NCI-H2196 (cell line): ENCODE data around the gene SLC7A7.
"Not testable (repeated sequence)": the region's sequence is repeated elsewhere in the genome, so short reads cannot be mapped to it uniquely, and the experiment has no call there.

ENCODE experiments used
- DNase-seq: peaks from one replicate; lab custom pipeline; 2025; ENCODE audit not compliant: unreplicated experiment; lab: John Stamatoyannopoulos, UW

SLC7A7 gene

GRCh38 chr14:22844221-22845102 lies 29.2 kb upstream of the SLC7A7 start:
- no peak for DNase-seq

- no peak for DNase-seq
These were observed 28.1 kb upstream of the SLC7A7 start for GRCh38 chr14:22843123-22843925.

DNA sequence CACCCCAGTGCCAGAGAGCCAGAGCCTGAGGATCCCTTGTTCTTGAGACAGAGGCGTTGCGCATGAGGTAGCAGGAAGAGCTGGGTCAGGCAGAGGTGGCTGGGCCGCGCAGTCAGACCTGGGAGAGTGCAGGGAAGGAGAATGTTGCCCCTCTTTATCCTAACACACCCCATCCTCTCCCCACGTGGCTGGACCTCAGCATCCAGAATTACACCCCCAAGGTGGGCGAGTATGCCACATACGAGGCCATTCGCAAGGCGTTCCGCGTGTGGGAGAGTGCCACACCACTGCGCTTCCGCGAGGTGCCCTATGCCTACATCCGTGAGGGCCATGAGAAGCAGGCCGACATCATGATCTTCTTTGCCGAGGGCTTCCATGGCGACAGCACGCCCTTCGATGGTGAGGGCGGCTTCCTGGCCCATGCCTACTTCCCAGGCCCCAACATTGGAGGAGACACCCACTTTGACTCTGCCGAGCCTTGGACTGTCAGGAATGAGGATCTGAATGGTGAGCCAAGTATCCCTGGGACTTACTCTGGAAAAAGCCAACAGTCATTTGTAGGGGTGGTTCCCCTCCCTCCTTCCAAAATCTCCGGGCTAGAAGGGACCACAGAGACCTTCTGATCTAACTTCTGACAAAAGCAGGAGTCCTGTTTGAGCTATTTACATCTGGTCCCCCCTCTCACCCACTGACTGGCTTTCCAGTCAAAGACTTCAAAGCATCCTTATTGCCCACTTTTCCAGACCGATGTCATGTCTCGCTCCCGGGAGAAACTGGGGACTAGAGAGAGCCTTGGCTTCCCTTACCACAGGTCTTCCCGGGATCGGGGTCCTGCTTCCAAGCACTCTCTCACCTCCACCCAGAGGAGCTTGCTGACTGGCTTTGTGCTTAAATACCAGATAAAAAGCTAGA lies 27.2 kb upstream of the SLC7A7 start:
- DNase-seq = no peak

- DNase-seq = no peak
These were observed 26.5 kb upstream of the SLC7A7 start for GRCh38 chr14:22841769-22842168.

GRCh38 chr14:22841311-22841710 lies 26.1 kb upstream of the SLC7A7 start:
- DNase-seq = no peak

DNA sequence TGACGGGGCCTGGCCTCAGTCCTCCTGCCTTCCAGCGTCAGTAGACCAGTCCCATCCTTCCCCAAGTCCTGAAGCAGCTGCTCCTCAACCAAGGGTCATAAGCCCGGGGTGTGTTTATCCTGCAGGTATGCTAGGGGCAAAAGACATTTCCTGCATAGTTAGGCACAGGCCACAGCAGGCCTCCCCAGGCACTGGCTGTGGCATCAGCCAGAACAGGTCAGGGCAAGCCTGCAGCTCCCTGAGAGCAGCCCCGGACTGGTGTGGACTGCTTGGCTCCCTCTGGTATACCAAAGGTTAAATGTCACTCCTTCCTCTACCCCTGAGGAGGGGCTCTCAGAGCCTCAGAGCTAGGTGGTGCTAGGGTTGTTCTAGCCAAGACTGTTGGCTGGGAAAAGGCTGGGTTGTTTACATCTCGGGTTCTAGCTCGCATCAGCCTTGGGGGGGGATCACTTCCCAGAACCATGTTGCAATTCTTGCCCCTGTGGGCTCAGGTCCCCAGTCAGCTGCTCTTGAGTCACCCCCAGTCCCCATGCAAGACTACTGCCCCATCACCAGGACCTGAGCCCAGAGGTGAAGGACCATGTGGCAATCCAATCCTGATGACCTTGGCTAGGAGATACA lies 24.0 kb upstream of the SLC7A7 start:
- DNase-seq = no peak

DNA sequence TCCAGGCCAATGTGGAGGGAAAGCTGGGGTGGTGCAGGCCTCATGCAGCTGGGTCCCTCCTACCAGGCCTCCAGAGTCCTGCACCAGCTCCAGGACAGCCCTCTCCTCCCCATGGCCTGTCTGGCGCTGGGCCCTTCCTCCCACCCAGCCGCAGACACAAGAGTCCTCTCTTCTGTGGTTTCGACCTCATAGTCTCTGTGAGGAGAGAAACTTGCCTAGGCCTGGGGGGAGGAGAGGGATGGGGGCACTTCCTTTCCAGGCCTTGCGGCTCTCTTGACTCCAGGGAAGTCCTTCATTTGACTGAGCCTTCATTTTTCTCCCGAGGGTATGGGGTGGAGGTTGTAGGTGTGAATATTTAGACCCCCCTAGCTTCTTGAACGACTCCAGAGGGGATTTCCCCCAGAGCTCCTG lies 23.4 kb upstream of the SLC7A7 start:
- no peak for DNase-seq

DNA sequence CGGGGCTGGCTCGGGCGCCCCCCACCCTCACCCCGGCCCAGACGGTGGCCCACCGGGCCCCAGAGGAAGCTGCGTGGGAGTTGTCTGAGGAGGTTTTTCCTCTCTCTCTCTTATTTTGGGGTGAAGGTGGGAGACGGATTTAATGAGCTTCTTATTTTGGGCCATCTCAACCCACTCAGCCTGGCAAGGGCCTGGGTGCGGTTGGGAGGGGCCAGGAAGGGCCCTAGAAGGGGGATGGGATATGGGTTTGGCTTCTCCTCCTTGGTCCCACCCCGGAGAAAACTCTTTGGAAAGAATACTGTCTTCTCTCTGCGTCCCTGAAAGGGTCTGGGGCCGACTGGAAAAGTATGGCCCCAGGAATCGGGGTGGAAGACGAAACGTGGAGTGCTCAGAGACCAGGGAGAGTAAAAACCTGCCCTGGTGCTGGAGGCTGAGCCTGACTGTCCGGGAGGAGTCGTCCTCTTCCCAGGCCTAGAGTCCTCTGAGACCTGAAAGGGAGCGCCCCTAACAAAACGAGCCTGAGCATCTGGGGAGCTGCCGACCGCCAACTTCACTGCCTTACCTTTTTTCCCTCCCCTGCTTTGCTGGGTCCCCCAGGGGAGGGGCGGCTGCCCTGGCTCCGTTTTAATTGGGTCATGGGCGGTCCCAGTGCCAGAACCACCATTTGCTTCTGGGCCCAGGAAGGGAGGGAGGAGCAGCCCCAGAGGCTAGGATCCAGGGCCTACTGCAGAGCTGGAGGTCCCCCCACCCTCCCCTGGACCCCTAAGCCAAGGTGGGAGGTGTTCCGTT lies 22.7 kb upstream of the SLC7A7 start:
- no peak for DNase-seq

DNA sequence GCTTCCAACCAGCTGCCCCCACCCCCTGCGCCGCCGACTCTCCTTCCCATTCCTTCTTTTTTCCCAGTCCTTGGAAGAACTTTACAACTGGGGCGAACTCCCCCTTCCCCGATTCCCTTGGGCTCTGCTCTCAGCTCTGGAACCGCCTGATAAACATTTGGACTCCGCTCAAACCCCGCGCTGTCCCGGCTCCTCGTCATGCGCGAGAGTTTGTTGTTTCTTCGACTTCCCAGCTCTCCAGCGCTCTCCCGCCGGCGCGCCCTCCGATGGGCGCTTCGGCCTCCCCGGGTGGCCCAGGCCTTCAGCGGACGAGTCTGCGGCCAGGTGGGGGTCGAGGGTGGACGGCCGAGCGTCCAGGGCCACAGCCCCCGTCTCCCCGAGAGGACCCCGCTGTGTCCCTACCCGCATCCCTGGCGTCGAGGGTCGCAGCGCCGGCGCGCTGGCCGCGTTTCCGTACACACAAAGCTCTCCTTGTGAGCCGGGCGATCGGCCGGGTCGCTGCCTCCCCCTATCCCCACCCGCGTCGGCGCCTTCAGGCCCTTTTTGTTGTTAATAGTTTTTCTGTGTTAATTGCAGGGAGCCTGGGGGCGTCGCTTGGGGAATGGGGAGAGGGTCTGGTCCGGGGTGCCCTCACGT lies 22.0 kb upstream of the SLC7A7 start:
- DNase-seq = no peak

DNA sequence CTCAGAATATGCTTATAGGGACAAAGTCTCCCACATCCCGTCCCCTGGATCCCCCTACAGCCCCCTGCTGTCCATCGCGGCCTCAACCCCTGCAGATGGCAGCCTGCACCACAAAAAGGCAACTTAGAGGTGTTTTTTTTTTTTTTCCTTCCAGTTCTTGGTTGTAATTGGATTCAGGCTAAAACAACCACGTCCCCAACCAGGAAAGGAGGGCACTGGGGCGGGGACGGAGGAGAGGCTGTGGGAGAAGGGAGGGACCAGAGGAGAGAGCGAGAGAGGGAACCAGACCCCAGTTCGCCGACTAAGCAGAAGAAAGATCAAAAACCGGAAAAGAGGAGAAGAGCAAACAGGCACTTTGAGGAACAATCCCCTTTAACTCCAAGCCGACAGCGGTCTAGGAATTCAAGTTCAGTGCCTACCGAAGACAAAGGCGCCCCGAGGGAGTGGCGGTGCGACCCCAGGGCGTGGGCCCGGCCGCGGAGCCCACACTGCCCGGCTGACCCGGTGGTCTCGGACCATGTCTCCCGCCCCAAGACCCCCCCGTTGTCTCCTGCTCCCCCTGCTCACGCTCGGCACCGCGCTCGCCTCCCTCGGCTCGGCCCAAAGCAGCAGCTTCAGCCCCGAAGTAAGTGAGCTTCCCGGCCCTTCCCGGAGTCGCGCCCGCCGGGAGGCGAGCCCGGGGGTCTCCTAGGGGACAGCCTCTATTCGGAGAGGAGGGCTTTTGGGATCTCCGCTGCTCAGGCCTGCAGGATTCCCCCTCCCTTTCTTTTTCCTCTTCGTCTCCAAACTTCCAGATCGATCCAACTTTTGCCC lies 21.3 kb upstream of the SLC7A7 start, which contains the start of gene MMP14:
MMP14 (plus strand) TSS at position 285 of the 813 bp plus-strand sequence; CDS start at position 518, 233 bp downstream.
- no peak for DNase-seq

DNA sequence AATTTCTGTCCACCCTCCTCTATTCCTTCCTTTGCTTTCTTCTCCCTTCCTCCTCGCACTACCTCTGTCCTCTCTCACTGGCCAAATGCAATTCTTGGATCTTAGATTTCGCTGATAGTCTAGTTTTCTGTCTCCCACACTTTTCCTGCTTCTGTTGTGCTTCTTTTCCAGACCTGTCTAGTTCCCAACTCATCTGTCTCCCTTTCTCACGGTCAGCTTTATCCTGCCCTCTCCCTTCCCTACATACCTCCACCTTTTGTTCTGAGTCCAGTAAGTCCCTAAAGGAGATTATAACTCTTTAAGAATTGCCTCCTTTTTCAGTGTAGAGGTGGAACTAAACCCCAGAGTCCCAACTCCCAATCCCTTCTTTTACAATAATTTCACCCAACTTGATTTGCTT lies 20.3 kb upstream of the SLC7A7 start:
- DNase-seq = no peak

DNA sequence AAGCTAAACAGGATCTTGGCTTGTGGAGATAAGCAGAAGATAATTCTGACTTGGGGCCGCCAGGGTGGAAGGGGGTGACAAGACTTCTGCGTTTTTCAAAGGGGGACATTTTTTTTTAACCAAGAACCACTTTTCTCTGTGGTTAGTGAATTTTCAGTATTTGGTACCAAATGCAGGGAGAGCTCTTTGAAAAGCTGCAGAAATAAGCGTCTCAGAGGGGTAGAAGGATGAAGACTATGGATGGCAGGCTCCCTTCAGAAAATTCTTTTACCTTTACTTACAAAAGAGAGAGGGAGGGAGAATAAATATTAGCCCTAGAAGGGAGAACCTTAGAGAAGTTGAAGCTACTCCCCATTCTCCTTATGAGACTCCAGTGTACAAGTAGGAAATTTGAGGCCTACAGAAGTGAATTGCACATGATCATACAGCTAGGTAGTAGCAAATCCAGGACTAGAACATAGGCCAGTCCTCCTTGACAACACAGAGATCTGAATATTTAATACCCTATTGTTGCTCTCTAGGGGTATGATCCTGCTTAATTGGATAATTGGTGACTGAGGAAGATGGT lies 15.3 kb upstream of the SLC7A7 start:
- no peak for DNase-seq

DNA sequence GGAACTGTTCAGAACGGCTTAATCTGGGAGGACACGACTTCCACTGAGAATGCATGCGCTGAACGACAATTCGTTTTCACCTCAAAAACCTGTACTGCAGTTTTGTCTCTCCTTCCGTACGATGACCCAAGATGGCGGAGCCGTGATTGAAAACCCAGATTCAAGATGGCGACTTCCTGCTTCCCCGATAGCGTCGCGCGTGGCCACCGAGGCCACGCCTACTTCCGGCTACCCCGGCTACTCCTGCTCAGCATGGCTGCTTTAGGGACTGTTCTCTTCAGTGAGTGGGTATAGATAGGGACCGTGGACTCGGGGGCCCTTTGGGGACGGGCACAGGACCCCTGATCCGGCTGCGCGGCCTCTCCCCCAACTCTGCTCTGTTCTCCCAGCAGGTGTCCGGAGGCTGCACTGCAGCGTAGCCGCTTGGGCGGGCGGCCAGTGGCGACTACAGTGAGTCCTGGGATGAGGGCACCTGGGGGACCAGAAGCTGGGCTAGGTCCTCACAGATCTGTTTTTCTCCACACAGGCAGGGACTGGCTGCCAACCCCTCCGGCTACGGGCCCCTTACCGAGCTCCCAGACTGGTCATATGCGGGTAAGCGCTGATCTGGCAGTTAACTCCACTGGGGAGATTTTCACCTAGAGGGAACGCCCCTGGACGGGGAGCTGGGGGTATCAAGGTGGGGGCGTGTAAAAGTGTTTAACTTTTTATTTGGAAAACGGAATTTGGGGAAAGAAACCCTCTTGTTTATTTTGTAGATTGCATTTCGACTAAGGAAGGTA lies 14.6 kb upstream of the SLC7A7 start, which contains the start of gene MRPL52:
MRPL52 (plus strand) TSS at position 227 of the 782 bp plus-strand sequence; CDS start at position 253, 26 bp downstream.
- DNase-seq = peak; percentile 92

DNA sequence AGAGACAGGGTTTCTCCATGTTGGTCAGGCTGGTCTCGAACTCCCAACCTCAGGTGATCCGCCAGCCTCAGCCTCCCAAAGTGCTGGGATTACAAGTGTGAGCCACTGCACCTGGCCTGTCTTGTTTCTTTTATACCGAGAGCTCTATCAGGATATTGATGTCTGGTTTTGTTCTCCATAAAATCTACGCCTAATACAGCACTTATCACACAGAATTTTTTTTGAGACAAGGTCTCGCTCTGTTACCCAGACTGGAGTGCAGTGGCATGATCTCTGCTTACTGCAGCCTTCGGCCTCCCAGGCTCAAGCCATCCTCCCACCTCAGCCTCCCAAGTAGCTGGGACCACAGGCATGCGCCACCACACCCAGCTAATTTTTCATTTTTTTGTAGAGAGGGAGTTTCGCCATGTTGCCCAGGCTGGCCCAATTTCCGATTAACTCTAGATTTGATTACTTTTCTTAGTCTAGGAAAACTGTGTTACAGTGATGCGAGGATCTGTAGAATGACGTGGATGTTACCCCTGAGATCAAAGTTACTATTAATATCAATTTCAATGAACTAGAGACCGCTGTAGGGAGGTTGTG lies 13.9 kb upstream of the SLC7A7 start:
- not testable (repeated sequence) for DNase-seq

GRCh38 chr14:22824711-22825359 lies 9.6 kb upstream of the SLC7A7 start:
- peak; percentile 21 for DNase-seq

GRCh38 chr14:22822571-22823098 lies 7.4 kb upstream of the SLC7A7 start:
- DNase-seq = no peak
